HepG2 (cell line): ENCODE measurements around the gene ACSL3. TPM values are rescaled to one million over a fixed set of nuclear protein-coding genes. Genes with fewer than 3 reads are reported as not detected.
A peak's percentile ranks its signal among the peaks of the same experiment; 100 is the strongest.

Experiments used
- ARNT2 ChIP-seq: sonication (generic); formaldehyde crosslinking; IDR thresholded peaks from 2 replicates; pipeline ENCODE4 v1.8.0; 2022; ENCODE audit warnings: mild to moderate bottlenecking, low read depth, missing genetic modification reagents, moderate library complexity
- CBX1 ChIP-seq: IDR thresholded peaks from one replicate; pipeline ENCODE4 v1.6.1; 2016; ENCODE audit warnings: antibody characterized with exemption, low read depth
- KLF13 ChIP-seq: sonication (generic); formaldehyde crosslinking; IDR thresholded peaks from 2 replicates; pipeline ENCODE4 v1.4.0; 2020; ENCODE audit warnings: mild to moderate bottlenecking, missing genetic modification reagents
- SIX1 ChIP-seq: sonication (generic); formaldehyde crosslinking; IDR thresholded peaks from 2 replicates; pipeline ENCODE4 v1.4.0; 2020; ENCODE audit warnings: missing genetic modification reagents, borderline replicate concordance
- SMYD3 ChIP-seq: sonication (generic); formaldehyde crosslinking; IDR thresholded peaks from 2 replicates; pipeline ENCODE4 v1.8.1; 2023; ENCODE audit warnings: mild to moderate bottlenecking, missing genetic modification reagents
- ZFX ChIP-seq: sonication (generic); formaldehyde crosslinking; IDR thresholded peaks from 2 replicates; pipeline ENCODE4 v1.4.0; 2020; ENCODE audit warnings: mild to moderate bottlenecking, low read depth, missing genetic modification reagents, moderate library complexity
- ZMYM2 ChIP-seq: sonication (generic); formaldehyde crosslinking; IDR thresholded peaks from 2 replicates; pipeline ENCODE4 v1.8.0; 2022; ENCODE audit warnings: mild to moderate bottlenecking, missing genetic modification reagents
- ZNF224 ChIP-seq: sonication (generic); formaldehyde crosslinking; IDR thresholded peaks from 2 replicates; pipeline ENCODE4 v1.5.0; 2020; ENCODE audit warnings: mild to moderate bottlenecking, missing genetic modification reagents
- ZNF282 ChIP-seq: fragments of 450-650 bp; IDR thresholded peaks from 2 replicates; pipeline ENCODE4 v1.6.1; 2018; ENCODE audit not compliant: partially characterized antibody
- ZNF335 ChIP-seq: sonication (generic); formaldehyde crosslinking; IDR thresholded peaks from 2 replicates; pipeline ENCODE4 v1.4.0; 2020; ENCODE audit warnings: missing genetic modification reagents
- ZNF350 ChIP-seq: sonication (generic); formaldehyde crosslinking; IDR thresholded peaks from 2 replicates; pipeline ENCODE4 v1.4.0; 2020; ENCODE audit warnings: mild to moderate bottlenecking, low read depth, missing genetic modification reagents, borderline replicate concordance
- ZNF451 ChIP-seq: sonication (generic); formaldehyde crosslinking; IDR thresholded peaks from 2 replicates; pipeline ENCODE4 v1.5.0; 2020; ENCODE audit warnings: mild to moderate bottlenecking, missing genetic modification reagents
- ZNF891 ChIP-seq: sonication (generic); formaldehyde crosslinking; IDR thresholded peaks from 2 replicates; pipeline ENCODE4 v1.5.0; 2020; ENCODE audit warnings: mild to moderate bottlenecking, missing genetic modification reagents
- polyA plus RNA-seq, 8 experiments: library from polyadenylated mRNA; depleted of rRNA in 3 of 8; stranded (reverse) in 7 of 8; unstranded in 1 of 8; fragments of >200 nt; fragmentation: Illumina TruSeq in 4 of 8; extraction: Trizol in 4 of 8; gene quantifications; 2 replicates each; pipeline versions ENCODE4 v1.2.1 to v1.2.3, GENCODE V29; 2011 to 2016; ENCODE audit warnings: low read depth in 4 of 8, missing spikeins in 1 of 8, mixed read lengths in 1 of 8; ENCODE audit not compliant: insufficient read depth in 1 of 8
- total RNA-seq, 5 experiments: library from RNA; depleted of rRNA; stranded (reverse); fragments of >200 nt; fragmentation: Illumina TruSeq; extraction: Trizol; gene quantifications; 2 replicates each; pipeline ENCODE4 v1.2.3, GENCODE V29; 2016; ENCODE audit warnings: low read depth in 1 of 5
- TF ChIP-seq, protein P1 (sequence below), 2 experiments: fragments of 450-650 bp in 1 of 2; sonication (generic) in 1 of 2; formaldehyde crosslinking in 1 of 2; IDR thresholded peaks; 2 replicates each; pipeline versions ENCODE4 v1.6.1 to v1.8.0; 2016 to 2022; ENCODE audit warnings: antibody characterized with exemption in 1 of 2, mild to moderate bottlenecking in 1 of 2, missing genetic modification reagents in 1 of 2
- TF ChIP-seq, protein P2 (sequence below): sonication (generic); formaldehyde crosslinking; IDR thresholded peaks from 2 replicates; pipeline ENCODE4 v1.8.1; 2022; ENCODE audit warnings: low read depth, mild to moderate bottlenecking, missing genetic modification reagents
- TF ChIP-seq, protein P3 (sequence below): sonication (generic); formaldehyde crosslinking; IDR thresholded peaks from 2 replicates; pipeline ENCODE4 v1.5.1; 2020; ENCODE audit warnings: mild to moderate bottlenecking, moderate library complexity, missing genetic modification reagents

ACSL3 gene
- total and polyA plus RNA-seq, 2 of the 13 experiments (the other 11 are each of a cell fraction or from before 2014, with no cell fraction given): 305 to 365 TPM

DNA sequence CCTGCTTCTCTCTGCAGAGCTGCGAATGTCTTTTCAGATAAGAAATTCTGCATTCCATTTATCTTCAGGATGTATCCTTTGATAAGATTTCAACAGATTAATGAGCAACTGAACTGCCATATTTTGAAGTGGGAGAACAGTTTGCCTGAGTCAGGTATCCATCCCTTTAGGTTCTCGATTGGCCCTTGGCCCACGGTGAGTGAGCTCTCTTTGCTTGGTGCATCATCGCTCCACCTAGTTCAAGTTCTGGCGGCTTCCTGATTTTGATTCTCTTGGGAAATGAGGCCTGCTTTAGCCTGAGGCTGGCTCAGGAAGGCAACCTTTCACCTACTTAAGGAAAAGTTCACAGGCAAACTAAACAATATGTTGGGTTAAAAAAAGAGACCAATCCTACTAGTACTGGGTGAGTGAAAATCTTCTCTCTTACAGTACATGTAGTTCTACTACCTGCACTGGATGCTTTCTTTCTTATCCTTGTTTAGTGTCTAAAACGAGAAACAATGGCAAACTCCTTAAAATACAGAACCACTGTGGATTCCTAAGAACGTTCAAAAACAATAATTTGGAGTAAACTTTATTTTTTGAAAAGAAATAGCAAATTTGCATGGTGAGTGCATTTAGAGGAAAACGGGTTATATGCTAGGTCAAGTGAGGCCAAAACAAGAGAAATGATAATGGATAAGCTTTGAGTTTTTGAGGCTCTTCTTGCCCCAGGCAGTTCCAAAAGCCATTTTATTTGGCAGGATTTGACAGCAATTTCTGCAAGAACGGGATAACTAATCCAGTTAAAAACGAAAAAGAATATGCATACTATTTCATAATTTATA, 837 bp upstream of the ACSL3 start (continued):
- TF ChIP-seq, protein P1, sequence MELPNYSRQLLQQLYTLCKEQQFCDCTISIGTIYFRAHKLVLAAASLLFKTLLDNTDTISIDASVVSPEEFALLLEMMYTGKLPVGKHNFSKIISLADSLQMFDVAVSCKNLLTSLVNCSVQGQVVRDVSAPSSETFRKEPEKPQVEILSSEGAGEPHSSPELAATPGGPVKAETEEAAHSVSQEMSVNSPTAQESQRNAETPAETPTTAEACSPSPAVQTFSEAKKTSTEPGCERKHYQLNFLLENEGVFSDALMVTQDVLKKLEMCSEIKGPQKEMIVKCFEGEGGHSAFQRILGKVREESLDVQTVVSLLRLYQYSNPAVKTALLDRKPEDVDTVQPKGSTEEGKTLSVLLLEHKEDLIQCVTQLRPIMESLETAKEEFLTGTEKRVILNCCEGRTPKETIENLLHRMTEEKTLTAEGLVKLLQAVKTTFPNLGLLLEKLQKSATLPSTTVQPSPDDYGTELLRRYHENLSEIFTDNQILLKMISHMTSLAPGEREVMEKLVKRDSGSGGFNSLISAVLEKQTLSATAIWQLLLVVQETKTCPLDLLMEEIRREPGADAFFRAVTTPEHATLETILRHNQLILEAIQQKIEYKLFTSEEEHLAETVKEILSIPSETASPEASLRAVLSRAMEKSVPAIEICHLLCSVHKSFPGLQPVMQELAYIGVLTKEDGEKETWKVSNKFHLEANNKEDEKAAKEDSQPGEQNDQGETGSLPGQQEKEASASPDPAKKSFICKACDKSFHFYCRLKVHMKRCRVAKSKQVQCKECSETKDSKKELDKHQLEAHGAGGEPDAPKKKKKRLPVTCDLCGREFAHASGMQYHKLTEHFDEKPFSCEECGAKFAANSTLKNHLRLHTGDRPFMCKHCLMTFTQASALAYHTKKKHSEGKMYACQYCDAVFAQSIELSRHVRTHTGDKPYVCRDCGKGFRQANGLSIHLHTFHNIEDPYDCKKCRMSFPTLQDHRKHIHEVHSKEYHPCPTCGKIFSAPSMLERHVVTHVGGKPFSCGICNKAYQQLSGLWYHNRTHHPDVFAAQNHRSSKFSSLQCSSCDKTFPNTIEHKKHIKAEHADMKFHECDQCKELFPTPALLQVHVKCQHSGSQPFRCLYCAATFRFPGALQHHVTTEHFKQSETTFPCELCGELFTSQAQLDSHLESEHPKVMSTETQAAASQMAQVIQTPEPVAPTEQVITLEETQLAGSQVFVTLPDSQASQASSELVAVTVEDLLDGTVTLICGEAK (IDR thresholded peaks at IDR 0.05): no peak
- TF ChIP-seq, protein P1 (CRISPR knock-in tag; IDR thresholded peaks at IDR 0.05): no peak
- TF ChIP-seq ZMYM2 (CRISPR knock-in tag) (no peak), KLF13 (CRISPR knock-in tag) (no peak), ZNF282 (no peak), SIX1 (no peak), ZNF350 (CRISPR knock-in tag) (no peak), ZNF891 (CRISPR knock-in tag) (no peak), ZNF224 (CRISPR knock-in tag) (no peak), ZNF451 (CRISPR knock-in tag) (no peak), ZFX (CRISPR knock-in tag) (peak; percentile 73), SMYD3 (no peak), CBX1 (no peak), ZNF335 (no peak; the same call in 1 of the 2 replicates), ARNT2 (CRISPR knock-in tag) (no peak)
- TF ChIP-seq, protein P2, sequence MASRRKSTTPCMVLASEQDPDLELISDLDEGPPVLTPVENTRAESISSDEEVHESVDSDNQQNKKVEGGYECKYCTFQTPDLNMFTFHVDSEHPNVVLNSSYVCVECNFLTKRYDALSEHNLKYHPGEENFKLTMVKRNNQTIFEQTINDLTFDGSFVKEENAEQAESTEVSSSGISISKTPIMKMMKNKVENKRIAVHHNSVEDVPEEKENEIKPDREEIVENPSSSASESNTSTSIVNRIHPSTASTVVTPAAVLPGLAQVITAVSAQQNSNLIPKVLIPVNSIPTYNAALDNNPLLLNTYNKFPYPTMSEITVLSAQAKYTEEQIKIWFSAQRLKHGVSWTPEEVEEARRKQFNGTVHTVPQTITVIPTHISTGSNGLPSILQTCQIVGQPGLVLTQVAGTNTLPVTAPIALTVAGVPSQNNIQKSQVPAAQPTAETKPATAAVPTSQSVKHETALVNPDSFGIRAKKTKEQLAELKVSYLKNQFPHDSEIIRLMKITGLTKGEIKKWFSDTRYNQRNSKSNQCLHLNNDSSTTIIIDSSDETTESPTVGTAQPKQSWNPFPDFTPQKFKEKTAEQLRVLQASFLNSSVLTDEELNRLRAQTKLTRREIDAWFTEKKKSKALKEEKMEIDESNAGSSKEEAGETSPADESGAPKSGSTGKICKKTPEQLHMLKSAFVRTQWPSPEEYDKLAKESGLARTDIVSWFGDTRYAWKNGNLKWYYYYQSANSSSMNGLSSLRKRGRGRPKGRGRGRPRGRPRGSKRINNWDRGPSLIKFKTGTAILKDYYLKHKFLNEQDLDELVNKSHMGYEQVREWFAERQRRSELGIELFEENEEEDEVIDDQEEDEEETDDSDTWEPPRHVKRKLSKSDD (CRISPR knock-in tag): no peak
- TF ChIP-seq, protein P3, sequence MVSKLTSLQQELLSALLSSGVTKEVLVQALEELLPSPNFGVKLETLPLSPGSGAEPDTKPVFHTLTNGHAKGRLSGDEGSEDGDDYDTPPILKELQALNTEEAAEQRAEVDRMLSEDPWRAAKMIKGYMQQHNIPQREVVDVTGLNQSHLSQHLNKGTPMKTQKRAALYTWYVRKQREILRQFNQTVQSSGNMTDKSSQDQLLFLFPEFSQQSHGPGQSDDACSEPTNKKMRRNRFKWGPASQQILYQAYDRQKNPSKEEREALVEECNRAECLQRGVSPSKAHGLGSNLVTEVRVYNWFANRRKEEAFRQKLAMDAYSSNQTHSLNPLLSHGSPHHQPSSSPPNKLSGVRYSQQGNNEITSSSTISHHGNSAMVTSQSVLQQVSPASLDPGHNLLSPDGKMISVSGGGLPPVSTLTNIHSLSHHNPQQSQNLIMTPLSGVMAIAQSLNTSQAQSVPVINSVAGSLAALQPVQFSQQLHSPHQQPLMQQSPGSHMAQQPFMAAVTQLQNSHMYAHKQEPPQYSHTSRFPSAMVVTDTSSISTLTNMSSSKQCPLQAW (CRISPR knock-in tag): no peak
